PC-3 (cell line): ENCODE data around the gene NUP93. TPM values are rescaled to one million over a fixed set of nuclear protein-coding genes. Genes with fewer than 3 reads are reported as not detected.
A peak's percentile ranks its signal among the peaks of the same experiment; 100 is the strongest.

Experiments used
- ATAC-seq: fragments of 200-7000 bp; cut with Tn5 transposase; 2 replicates; pipeline ENCODE4 v1.9.1; 2020; ENCODE audit warnings: mild to moderate bottlenecking, moderate library complexity
- BruUV-seq: library from RNA; stranded (reverse); fragments of 400-500 nt; replicated peaks from 2 replicates; lab custom pipeline; 2021; lab: Mats Ljungman, UMichigan
- CTCF ChIA-PET: fragments of 300-600 bp; sonication (Branson Sonifier 250); formaldehyde crosslinking; loops from one replicate; lab custom pipeline; 2022; ENCODE audit warnings: antibody characterized with exemption; lab: Charles Lee
- POLR2A ChIA-PET: fragments of 300-600 bp; sonication (Branson Sonifier 250); formaldehyde crosslinking; loops from one replicate; lab custom pipeline; 2022; ENCODE audit warnings: antibody characterized with exemption; ENCODE audit not compliant: unreplicated experiment; lab: Charles Lee
- DNase-seq: peaks from one replicate; pipeline ENCODE4 v3.0.0-alpha.2; 2015
- H2AFZ ChIP-seq: fragments of 300-600 bp; sonication (generic); 2 replicates; pipeline ENCODE4 v1.6.0; 2016; ENCODE audit warnings: antibody characterized with exemption, low read length
- H3F3A ChIP-seq: fragments of 300-600 bp; sonication (generic); one replicate; pipeline ENCODE4 v1.6.0; 2017; ENCODE audit warnings: antibody characterized with exemption, low read length, control low read depth, mild to moderate bottlenecking; ENCODE audit not compliant: unreplicated experiment
- H3K27ac ChIP-seq: fragments of 300-600 bp; sonication (generic); 2 replicates; pipeline ENCODE4 v1.5.1; 2016; ENCODE audit warnings: mild to moderate bottlenecking, low read length
- H3K27me3 ChIP-seq: fragments of 300-600 bp; sonication (generic); 2 replicates; pipeline ENCODE4 v1.6.1; 2016; ENCODE audit warnings: low read length, mixed read lengths
- H3K36me3 ChIP-seq: fragments of 300-600 bp; sonication (generic); 2 replicates; pipeline ENCODE4 v1.6.1; 2016; ENCODE audit warnings: low read depth, mixed run types, low read length, mixed read lengths
- H3K4me1 ChIP-seq: fragments of 300-600 bp; sonication (generic); 2 replicates; pipeline ENCODE4 v1.5.1; 2016; ENCODE audit warnings: low read length; ENCODE audit not compliant: insufficient read depth
- H3K4me2 ChIP-seq: fragments of 300-600 bp; sonication (generic); 2 replicates; pipeline ENCODE4 v1.6.0; 2016; ENCODE audit warnings: low read length
- H3K4me3 ChIP-seq: fragments of 300-600 bp; sonication (generic); 2 replicates; pipeline ENCODE4 v1.5.1; 2016; ENCODE audit warnings: mild to moderate bottlenecking, low read length, mixed read lengths
- H3K79me2 ChIP-seq: fragments of 300-600 bp; sonication (generic); 2 replicates; pipeline ENCODE4 v1.6.1; 2017; ENCODE audit warnings: low read length, mixed read lengths
- H3K9ac ChIP-seq: fragments of 300-600 bp; sonication (generic); 2 replicates; pipeline ENCODE4 v1.6.0; 2016; ENCODE audit warnings: mild to moderate bottlenecking, low read length
- H3K9me2 ChIP-seq: fragments of 300-600 bp; sonication (generic); replicated peaks from 2 replicates; pipeline ENCODE4 v1.6.1; 2016; ENCODE audit warnings: mixed run types, low read length, mixed read lengths
- H3K9me3 ChIP-seq: fragments of 300-600 bp; sonication (generic); 2 replicates; pipeline ENCODE4 v1.6.1; 2016; ENCODE audit warnings: low read length, mixed read lengths
- H4K20me1 ChIP-seq: fragments of 300-600 bp; sonication (generic); 2 replicates; pipeline ENCODE4 v1.6.1; 2016; ENCODE audit warnings: low read length, mixed read lengths
- EZH2 ChIP-seq: fragments of 300-600 bp; sonication (generic); IDR thresholded peaks from one replicate; pipeline ENCODE4 v1.6.1; 2017; ENCODE audit warnings: antibody characterized with exemption, mild to moderate bottlenecking, low read length; ENCODE audit not compliant: unreplicated experiment
- EZH2phosphoT487 ChIP-seq: fragments of 300-600 bp; sonication (generic); IDR thresholded peaks from 2 replicates; pipeline ENCODE4 v1.6.1; 2018; ENCODE audit warnings: mild to moderate bottlenecking, antibody characterized with exemption, low read length, borderline replicate concordance
- intact Hi-C: fragments of 100-400 bp; cut with micrococcal nuclease; formaldehyde crosslinking; loops from 2 replicates; pipeline ENCODE4 v1.9.0; 2023
- total RNA-seq: library from RNA; depleted of rRNA; stranded (reverse); fragments of >200 nt; gene quantifications from 2 replicates; pipeline ENCODE4 v1.2.3, GENCODE V29; 2014
- TF ChIP-seq, protein P1 (sequence below): fragments of 300-600 bp; sonication (generic); conservative IDR thresholded peaks from 2 replicates; pipeline ENCODE4 v1.5.1; 2017; ENCODE audit warnings: antibody characterized with exemption, low read depth, mild to moderate bottlenecking, low read length

The NUP93 gene
- total RNA-seq, 1 experiment from 2014 or later = 98.6 TPM

DNA sequence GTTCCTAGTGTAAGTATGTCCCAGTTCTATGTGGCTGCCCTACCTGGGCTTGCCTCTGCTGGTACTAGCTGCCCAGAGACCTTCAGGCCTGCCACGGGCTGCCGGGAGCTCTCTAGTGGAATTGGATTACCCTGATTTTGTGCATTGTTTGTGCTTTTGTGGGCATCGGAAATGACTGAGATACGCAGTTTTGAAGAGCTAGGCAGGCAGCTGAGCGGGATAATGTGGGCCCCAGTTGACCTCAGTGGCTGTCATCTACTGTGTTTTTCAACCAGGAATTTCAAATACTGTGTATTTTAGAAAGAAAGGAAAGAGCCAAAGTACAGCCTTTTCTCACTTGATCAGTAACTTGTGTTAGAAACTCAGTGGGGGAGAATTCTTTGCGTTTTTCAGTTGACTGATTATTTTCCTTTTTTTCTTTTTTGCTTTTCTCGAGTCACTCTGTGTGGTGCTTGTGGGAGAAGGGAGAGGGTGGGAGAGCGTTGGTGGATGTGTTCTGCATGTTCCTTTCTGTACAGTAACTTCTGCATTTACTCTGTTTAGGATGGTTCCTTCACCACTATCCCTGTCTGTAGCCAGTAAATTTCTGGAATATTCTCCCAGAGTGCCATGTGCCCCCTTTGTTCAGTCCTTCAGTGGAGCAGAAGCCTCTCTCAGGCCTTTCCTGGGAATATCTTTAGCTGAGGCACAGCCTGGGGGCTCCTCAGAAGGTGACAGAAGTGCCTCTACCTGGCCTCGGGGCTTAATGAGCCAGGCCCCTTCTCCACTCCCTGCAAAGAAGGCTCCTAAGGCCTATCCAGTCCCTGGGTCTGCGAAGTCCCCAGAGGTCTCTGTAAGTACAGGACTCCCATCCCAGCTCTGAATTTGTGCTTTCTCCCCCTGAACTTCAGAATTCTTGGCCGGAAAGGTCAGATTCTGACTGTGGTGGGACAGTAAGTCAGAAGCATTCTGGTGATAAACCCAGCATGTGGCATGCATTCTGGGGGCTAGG is 120.1 kb downstream of the NUP93 start:
- Histone ChIP-seq H3K9ac (no peak overlapping the region), H3K27ac (peak overlapping the region; percentile 67), H3K9me3 (no peaks in the 10 kb centered on the region), H3K4me1 (peaks cover 36% of the 10 kb centered on the region), H3K9me2 (no peaks in the 10 kb centered on the region), H2AFZ (no peak overlapping the region), H3K27me3 (no peaks in the 10 kb centered on the region), H4K20me1 (no peaks in the 10 kb centered on the region), H3F3A (no peaks in the 10 kb centered on the region), H3K79me2 (no peaks in the 10 kb centered on the region), H3K4me3 (no peak overlapping the region), H3K36me3 (no peaks in the 10 kb centered on the region), H3K4me2 (no peak overlapping the region)
- ChIA-PET CTCF (no interaction called here), POLR2A (no interaction called here)
- no peak for ATAC-seq
- intact Hi-C loops = no loop called here
- no peak for DNase-seq
- TF ChIP-seq EZH2phosphoT487 (no peak), EZH2 (no peak)
- TF ChIP-seq, protein P1, sequence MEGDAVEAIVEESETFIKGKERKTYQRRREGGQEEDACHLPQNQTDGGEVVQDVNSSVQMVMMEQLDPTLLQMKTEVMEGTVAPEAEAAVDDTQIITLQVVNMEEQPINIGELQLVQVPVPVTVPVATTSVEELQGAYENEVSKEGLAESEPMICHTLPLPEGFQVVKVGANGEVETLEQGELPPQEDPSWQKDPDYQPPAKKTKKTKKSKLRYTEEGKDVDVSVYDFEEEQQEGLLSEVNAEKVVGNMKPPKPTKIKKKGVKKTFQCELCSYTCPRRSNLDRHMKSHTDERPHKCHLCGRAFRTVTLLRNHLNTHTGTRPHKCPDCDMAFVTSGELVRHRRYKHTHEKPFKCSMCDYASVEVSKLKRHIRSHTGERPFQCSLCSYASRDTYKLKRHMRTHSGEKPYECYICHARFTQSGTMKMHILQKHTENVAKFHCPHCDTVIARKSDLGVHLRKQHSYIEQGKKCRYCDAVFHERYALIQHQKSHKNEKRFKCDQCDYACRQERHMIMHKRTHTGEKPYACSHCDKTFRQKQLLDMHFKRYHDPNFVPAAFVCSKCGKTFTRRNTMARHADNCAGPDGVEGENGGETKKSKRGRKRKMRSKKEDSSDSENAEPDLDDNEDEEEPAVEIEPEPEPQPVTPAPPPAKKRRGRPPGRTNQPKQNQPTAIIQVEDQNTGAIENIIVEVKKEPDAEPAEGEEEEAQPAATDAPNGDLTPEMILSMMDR = no peak
- BruUV-seq = no TSS peak

DNA sequence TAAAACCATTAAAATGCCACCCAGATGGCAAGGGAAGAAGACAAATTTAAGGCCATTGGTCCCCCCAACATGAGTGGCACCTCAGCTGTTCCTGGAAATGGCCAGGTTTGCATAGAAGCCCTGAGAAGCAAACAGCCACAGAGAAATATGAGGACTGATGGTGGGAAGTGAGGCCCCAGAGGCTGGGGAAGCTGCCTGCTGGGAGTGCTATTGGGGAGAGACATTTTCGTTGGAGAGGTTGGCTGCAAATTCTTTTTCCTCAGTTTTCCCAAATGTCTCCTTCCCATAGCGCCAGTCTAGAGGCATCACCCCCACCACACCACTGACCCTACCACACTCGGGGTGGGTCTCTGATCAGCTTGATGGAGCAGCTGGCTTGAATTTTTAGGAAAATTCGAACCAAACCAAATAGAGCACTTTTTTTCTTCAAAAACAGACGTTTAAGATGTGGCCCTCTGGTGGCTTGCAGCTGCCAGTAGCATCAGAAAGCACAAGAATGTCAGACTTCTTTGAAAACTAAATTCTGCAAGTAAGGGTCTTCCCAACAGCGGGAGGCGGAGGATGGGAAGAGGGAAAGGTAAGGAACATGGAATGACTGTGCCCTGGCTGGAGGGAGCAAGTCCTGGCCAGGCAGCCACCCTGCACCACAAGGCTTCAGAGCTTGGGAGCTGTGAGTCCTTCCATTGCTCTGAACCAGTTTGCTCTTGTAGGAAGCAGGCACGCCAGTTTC is 121.9 kb downstream of the NUP93 start:
- no peaks in the 10 kb centered on the region for H3K9me2 ChIP-seq
- BruUV-seq = no TSS peak
- no peak overlapping the region for H3K27ac ChIP-seq
- no peak overlapping the region for H3K4me2 ChIP-seq
- no peak overlapping the region for H3K9ac ChIP-seq
- no peaks in the 10 kb centered on the region for H3K79me2 ChIP-seq
- no peaks in the 10 kb centered on the region for H3K36me3 ChIP-seq
- ChIA-PET POLR2A (no interaction called here), CTCF (interaction anchor here (1.1 to 1.4 kb wide), 2 partner anchors 57 to 59 kb away, joined by 4 to 13 read pairs; no protein-coding TSS in a partner anchor)
- no peak overlapping the region for H2AFZ ChIP-seq
- H3K4me1 ChIP-seq = peaks cover 36% of the 10 kb centered on the region
- no peak overlapping the region for H3K4me3 ChIP-seq
- TF ChIP-seq EZH2phosphoT487 (no peak), EZH2 (no peak)
- TF ChIP-seq, protein P1 = peak; percentile 49
- no peaks in the 10 kb centered on the region for H3K9me3 ChIP-seq
- intact Hi-C loops = loop anchor here (1.0 kb wide), 1 partner anchor 59 kb away; no protein-coding TSS in a partner anchor
- H4K20me1 ChIP-seq = no peaks in the 10 kb centered on the region
- DNase-seq (no peak), ATAC-seq (no peak)
- no peaks in the 10 kb centered on the region for H3K27me3 ChIP-seq
- H3F3A ChIP-seq = no peaks in the 10 kb centered on the region
